ENCODE results near the gene UBC. TPM values are rescaled to one million over a fixed set of nuclear protein-coding genes. Genes with fewer than 3 reads are reported as not detected.

Gene UBC
- total and polyA plus RNA-seq, 8 donors, result 409 to 1,431 (median 1,011) TPM

DNA sequence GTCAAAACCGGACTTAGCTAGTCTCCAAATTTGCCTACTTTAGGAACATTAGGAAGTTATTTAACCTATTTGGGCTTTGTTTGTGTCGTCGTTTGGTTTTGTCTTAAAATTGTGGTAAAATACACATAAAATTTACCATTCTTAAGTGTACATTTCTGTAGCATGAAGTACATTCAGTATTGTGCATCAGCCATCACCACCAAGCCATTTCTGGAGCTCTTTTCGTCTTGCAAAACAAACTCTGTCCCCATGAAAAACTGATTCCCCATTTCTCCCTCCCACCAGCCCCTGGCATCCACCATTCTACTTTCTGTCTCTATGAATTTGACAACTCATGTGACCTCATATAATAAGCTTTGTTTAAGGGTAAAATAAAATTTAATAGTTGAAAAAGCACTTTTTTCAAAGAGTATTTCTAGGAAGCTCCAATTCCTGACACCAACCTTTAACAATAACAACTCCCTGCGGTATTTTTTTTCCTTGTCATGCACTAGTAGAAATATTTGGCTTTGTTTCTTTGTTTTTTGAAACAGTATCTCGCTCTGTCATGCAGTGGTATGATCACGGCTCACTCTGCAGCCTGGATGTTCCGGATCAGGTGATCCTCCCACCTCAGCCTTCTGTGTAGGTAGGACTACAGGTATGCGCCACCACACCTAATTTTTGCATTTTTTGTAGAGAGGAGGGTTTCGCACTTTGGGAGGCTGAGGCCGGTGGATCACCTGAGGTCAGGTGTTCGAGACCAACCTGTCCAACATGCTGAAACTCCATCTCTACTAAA, 3.6 kb upstream of the UBC start:
- Histone ChIP-seq H3K4me3 (peak overlapping the region; percentile 13 to 33 (median 24)), H3K27ac (peak overlapping the region; percentile 98 to 100 (median 100)), H3K36me3 (peaks cover 4 to 14% (median 9%) of the 10 kb centered on the region in 4 donors), H3K4me1 (peaks cover 40 to 78% (median 68%) of the 10 kb centered on the region in 4 donors), H3K9me3 (no peaks in the 10 kb centered on the region), H3K27me3 (no peaks in the 10 kb centered on the region)
- TF ChIP-seq POLR2AphosphoS5 (IDR thresholded peaks at IDR 0.05) (no peak), EP300 (IDR thresholded peaks at IDR 0.05) (no peak), POLR2A (IDR thresholded peaks at IDR 0.05) (no peak)
- TF ChIP-seq, protein P1, sequence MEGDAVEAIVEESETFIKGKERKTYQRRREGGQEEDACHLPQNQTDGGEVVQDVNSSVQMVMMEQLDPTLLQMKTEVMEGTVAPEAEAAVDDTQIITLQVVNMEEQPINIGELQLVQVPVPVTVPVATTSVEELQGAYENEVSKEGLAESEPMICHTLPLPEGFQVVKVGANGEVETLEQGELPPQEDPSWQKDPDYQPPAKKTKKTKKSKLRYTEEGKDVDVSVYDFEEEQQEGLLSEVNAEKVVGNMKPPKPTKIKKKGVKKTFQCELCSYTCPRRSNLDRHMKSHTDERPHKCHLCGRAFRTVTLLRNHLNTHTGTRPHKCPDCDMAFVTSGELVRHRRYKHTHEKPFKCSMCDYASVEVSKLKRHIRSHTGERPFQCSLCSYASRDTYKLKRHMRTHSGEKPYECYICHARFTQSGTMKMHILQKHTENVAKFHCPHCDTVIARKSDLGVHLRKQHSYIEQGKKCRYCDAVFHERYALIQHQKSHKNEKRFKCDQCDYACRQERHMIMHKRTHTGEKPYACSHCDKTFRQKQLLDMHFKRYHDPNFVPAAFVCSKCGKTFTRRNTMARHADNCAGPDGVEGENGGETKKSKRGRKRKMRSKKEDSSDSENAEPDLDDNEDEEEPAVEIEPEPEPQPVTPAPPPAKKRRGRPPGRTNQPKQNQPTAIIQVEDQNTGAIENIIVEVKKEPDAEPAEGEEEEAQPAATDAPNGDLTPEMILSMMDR (IDR thresholded peaks at IDR 0.05), result no peak
- 32 to 37% (median 33%) methylated on average over 12 of the region's 12 CpGs for WGBS, 5 donors
- intact Hi-C loops (cut with DNase I; ENCODE audit: low total_unique reads), result no loop called here
- DNase-seq, result peak in 1 of 2 donors; percentile 60

DNA sequence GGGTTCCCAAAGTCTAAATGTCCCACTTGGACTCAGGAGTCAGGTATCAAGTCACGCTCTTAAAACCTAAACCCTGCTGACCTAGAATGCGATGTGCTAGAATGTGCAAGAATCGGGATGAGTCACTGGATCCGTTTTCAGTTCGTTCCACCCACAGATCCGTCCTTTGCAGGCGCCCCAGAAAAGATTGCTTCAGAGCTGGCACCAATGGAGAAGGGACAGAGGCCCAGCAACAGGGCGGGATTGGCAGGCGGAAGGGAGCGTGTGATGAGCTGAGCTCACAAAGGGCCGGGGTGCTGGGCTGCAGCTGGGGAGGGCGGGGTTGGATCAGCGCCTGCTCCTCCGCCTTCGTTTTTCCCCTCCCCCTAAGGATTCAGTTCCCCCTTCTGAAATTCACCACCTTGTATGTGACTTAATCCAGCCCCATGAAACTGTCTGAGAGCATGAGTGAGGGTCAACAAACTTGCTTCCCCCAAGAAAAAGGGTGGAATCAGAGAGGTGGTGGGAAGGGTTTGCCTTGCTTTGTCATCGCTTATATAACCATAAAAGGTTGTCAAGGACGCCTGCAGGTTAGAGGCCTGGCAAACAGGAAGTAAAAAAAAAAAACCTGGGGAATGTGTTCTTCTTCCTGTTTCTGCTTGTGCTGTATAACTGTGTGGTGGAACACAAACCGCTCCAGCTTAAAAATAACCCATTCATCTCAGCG, 2.8 kb upstream of the UBC start:
- intact Hi-C loops (cut with DNase I; ENCODE audit: low total_unique reads), result no loop called here
- Histone ChIP-seq H3K27me3 (no peaks in the 10 kb centered on the region), H3K27ac (peak overlapping the region; percentile 98 to 100 (median 100)), H3K9me3 (no peaks in the 10 kb centered on the region), H3K36me3 (peaks cover 4 to 21% (median 16%) of the 10 kb centered on the region in 4 donors), H3K4me1 (peaks cover 40 to 78% (median 70%) of the 10 kb centered on the region in 4 donors), H3K4me3 (peak overlapping the region; percentile 18 to 88 (median 31))
- DNase-seq, result peak; percentile 96 to 99
- 0 to 1% (median 0%) methylated on average over 19 of the region's 19 CpGs for WGBS, 5 donors
- TF ChIP-seq EP300 (IDR thresholded peaks at IDR 0.05) (peak; percentile 79), POLR2AphosphoS5 (IDR thresholded peaks at IDR 0.05) (peak; percentile 95 to 100 (median 99))
- TF ChIP-seq, protein P1 (IDR thresholded peaks at IDR 0.05), result no peak

DNA sequence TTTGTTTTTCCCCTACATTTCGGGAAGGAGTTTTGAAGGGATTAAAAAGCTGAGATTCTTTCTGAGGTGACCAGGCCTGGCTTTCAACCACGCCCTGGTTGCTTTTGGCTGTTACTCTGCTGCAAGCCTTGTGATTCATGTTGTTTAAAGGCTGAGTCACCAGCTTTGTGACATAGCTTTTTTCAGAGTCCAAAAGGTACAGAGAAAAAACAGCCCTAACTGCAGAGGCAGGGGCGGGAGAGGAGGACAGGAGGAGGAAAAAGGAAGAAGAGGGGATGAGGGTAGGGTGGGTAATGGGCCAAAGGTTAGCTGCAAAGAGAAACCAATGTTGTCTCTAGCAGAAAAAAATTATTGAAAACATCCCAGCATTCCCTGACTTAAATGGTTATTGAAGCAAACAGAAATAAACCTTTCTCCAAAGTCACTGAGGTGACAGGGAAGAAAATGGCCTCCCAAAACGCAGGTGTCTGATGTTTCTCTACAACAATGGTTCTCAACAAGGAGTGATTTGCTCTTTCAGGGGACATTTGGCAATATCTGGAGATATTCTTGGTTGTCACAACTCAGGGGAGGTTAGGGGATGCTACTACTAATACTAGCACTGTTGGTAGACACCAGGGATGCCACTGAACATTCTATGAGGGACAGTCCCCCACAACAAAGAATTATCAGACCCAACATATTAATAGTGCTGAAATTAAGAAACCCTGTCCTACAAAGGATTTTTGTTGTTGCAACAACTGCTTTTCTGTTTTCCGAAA, 2.1 kb upstream of the UBC start:
- intact Hi-C loops (cut with DNase I; ENCODE audit: low total_unique reads), result no loop called here
- peak in 2 of 4 donors; percentile 34 to 49 for TF ChIP-seq POLR2A (IDR thresholded peaks at IDR 0.05)
- TF ChIP-seq EP300 (IDR thresholded peaks at IDR 0.05), result peak; percentile 30
- TF ChIP-seq POLR2AphosphoS5 (IDR thresholded peaks at IDR 0.05), result peak; percentile 93 to 96 (median 95)
- TF ChIP-seq, protein P1 (IDR thresholded peaks at IDR 0.05), result no peak
- Histone ChIP-seq H3K27ac (peak overlapping the region; percentile 98 to 100 (median 100)), H3K27me3 (no peaks in the 10 kb centered on the region), H3K9me3 (no peaks in the 10 kb centered on the region), H3K4me3 (peak overlapping the region in 3 of 4 donors; percentile 11 to 88 (median 29)), H3K36me3 (peaks cover 6 to 24% (median 19%) of the 10 kb centered on the region in 4 donors), H3K4me1 (peaks cover 42 to 73% (median 66%) of the 10 kb centered on the region in 4 donors)
- peak; percentile 83 to 90 for DNase-seq
- WGBS, 5 donors, result 3 to 15% (median 6%) methylated on average over 5 of the region's 5 CpGs

Measured in stomach (tissue), 9 donors.